Common myeloid progenitor, CD34-positive (primary cell): ENCODE results near the gene STAG1.
"Not testable (repeated sequence)": the region's sequence is repeated elsewhere in the genome, so short reads cannot be mapped to it uniquely, and the experiment has no call there.

Source experiments
- CTCF ChIA-PET: fragments of 350-600 bp; sonication (Branson Sonifier 250); formaldehyde crosslinking; loops from one replicate; lab custom pipeline; 2021; ENCODE audit warnings: antibody characterized with exemption; lab: Charles Lee
- POLR2A ChIA-PET: fragments of 350-600 bp; sonication (Branson Sonifier 250); formaldehyde crosslinking; loops from one replicate; lab custom pipeline; 2021; ENCODE audit warnings: antibody characterized with exemption; lab: Charles Lee
- DNase-seq, 3 donors: peaks; one replicate each; pipeline versions ENCODE4 v3.0.0 to v3.0.0-alpha.2; 2013
- H3K27ac ChIP-seq, 2 experiments: 1 replicate in 1 of 2; 2 replicates in 1 of 2; pipeline ENCODE4 v1.7.0; 2013; ENCODE audit warnings: inconsistent platforms in 2 of 2, low read length in 2 of 2, mild to moderate bottlenecking in 2 of 2, low read depth in 1 of 2, moderate library complexity in 1 of 2; ENCODE audit not compliant: severe bottlenecking in 2 of 2, insufficient read depth in 1 of 2, poor library complexity in 1 of 2
- H3K27me3 ChIP-seq, 5 experiments: replicated peaks in 2 of 5; 1 replicate in 3 of 5; 2 replicates in 2 of 5; pipeline versions ENCODE4 v1.6.1 to v1.7.0; 2013; ENCODE audit warnings: low read length in 4 of 5, mild to moderate bottlenecking in 2 of 5, moderate library complexity in 2 of 5, inconsistent platforms in 1 of 5; ENCODE audit not compliant: insufficient read depth in 5 of 5, control insufficient read depth in 4 of 5
- H3K36me3 ChIP-seq, 4 experiments: 1 replicate in 2 of 4; 2 replicates in 2 of 4; pipeline versions ENCODE4 v1.6.1 to v1.7.0; 2013; ENCODE audit warnings: low read length in 3 of 4, control low read depth in 1 of 4, mild to moderate bottlenecking in 1 of 4; ENCODE audit not compliant: control insufficient read depth in 4 of 4, insufficient read depth in 4 of 4
- H3K4me1 ChIP-seq, 4 experiments: 1 replicate in 3 of 4; 2 replicates in 1 of 4; pipeline versions ENCODE4 v1.6.1 to v1.7.1; 2013; ENCODE audit warnings: low read length in 3 of 4, mild to moderate bottlenecking in 3 of 4, control low read depth in 1 of 4, inconsistent platforms in 1 of 4, moderate library complexity in 1 of 4; ENCODE audit not compliant: control insufficient read depth in 4 of 4, insufficient read depth in 4 of 4; ENCODE audit errors: control extremely low read depth in 1 of 4
- H3K4me3 ChIP-seq, 7 experiments: 1 replicate in 4 of 7; 2 replicates in 3 of 7; pipeline versions ENCODE4 v1.5.1 to v1.7.0; 2013; ENCODE audit warnings: mild to moderate bottlenecking in 7 of 7, low read length in 6 of 7, moderate library complexity in 6 of 7, inconsistent platforms in 2 of 7, low read depth in 2 of 7, control low read depth in 1 of 7; ENCODE audit not compliant: insufficient read depth in 4 of 7, control insufficient read depth in 1 of 7; ENCODE audit errors: extremely low read depth in 1 of 7
- H3K9me3 ChIP-seq, 5 experiments: 1 replicate in 4 of 5; 2 replicates in 1 of 5; pipeline versions ENCODE4 v1.6.1 to v1.7.1; 2013; ENCODE audit warnings: low read length in 4 of 5, mild to moderate bottlenecking in 2 of 5, inconsistent platforms in 1 of 5, low read depth in 1 of 5, moderate library complexity in 1 of 5; ENCODE audit not compliant: control insufficient read depth in 4 of 5, insufficient read depth in 2 of 5; ENCODE audit errors: control extremely low read depth in 1 of 5
- WGBS: methylation state at CpG from one replicate; pipeline ENCODE4 v1.1.5; 2013; ENCODE audit not compliant: insufficient coverage; 5-methylcytosine and 5-hydroxymethylcytosine counted together

The STAG1 gene

GRCh38 chr3:136714020-136714419 is 38.2 kb downstream of the STAG1 start:
- DNase-seq: peak in 1 of 3 donors; percentile 24
- peaks cover 0 to 5% (median 0%) of the 10 kb centered on the region in 4 experiments for H3K4me1 ChIP-seq
- H3K27me3 ChIP-seq: no peaks in the 10 kb centered on the region
- no peak overlapping the region for H3K4me3 ChIP-seq
- no peaks in the 10 kb centered on the region for H3K9me3 ChIP-seq
- ChIA-PET CTCF (interaction anchor here (1.3 kb wide), 2 partner anchors 11 to 20 kb away, joined by 3 to 5 read pairs; no protein-coding TSS in a partner anchor), POLR2A (no interaction called here)
- peaks cover 0 to 3% (median under 1%) of the 10 kb centered on the region in 4 experiments for H3K36me3 ChIP-seq
- no peak overlapping the region for H3K27ac ChIP-seq
- 97% methylated on average over 5 of the region's 6 CpGs for WGBS

GRCh38 chr3:136712941-136713340 is 39.2 kb downstream of the STAG1 start:
- ChIA-PET CTCF (interaction anchor here (1.3 kb wide), 1 partner anchor 19 kb away, joined by 3 read pairs; no protein-coding TSS in a partner anchor), POLR2A (no interaction called here)
- H3K4me1 ChIP-seq: peaks cover 0 to 5% (median 0%) of the 10 kb centered on the region in 4 experiments
- no peaks in the 10 kb centered on the region for H3K27me3 ChIP-seq
- H3K27ac ChIP-seq: no peak overlapping the region
- DNase-seq: no peak
- H3K4me3 ChIP-seq: no peak overlapping the region
- WGBS: 100% methylated on average over 2 of the region's 6 CpGs
- no peaks in the 10 kb centered on the region for H3K9me3 ChIP-seq
- peaks cover 0 to 3% (median under 1%) of the 10 kb centered on the region in 4 experiments for H3K36me3 ChIP-seq

GRCh38 chr3:136711888-136712287 is 40.3 kb downstream of the STAG1 start:
- H3K36me3 ChIP-seq, H3K9me3 ChIP-seq, CTCF ChIA-PET, H3K27me3 ChIP-seq, DNase-seq, H3K4me1 ChIP-seq, POLR2A ChIA-PET, H3K27ac ChIP-seq, H3K4me3 ChIP-seq: not testable (repeated sequence)
- 93% methylated on average over 3 of the region's 9 CpGs for WGBS

GRCh38 chr3:136711277-136711676 is 40.9 kb downstream of the STAG1 start:
- H3K36me3 ChIP-seq: peaks cover 0 to 8% (median 2%) of the 10 kb centered on the region in 4 experiments
- no peak for DNase-seq
- no peak overlapping the region for H3K27ac ChIP-seq
- peaks cover 0 to 5% (median 0%) of the 10 kb centered on the region in 4 experiments for H3K4me1 ChIP-seq
- H3K4me3 ChIP-seq: no peak overlapping the region
- WGBS: 97% methylated on average over 4 of the region's 7 CpGs
- CTCF ChIA-PET: no interaction called here
- POLR2A ChIA-PET: interaction anchor here (0.6 kb wide), 1 partner anchor 207 kb away, joined by 3 read pairs; no protein-coding TSS in a partner anchor
- H3K9me3 ChIP-seq: peaks cover 0 to 5% (median 0%) of the 10 kb centered on the region in 5 experiments
- H3K27me3 ChIP-seq: no peaks in the 10 kb centered on the region

GRCh38 chr3:136709775-136710174 is 42.4 kb downstream of the STAG1 start:
- POLR2A ChIA-PET: not testable (repeated sequence)
- WGBS: no CpG with 5 or more reads among the region's 1 CpG

GRCh38 chr3:136708333-136708985 is 43.7 kb downstream of the STAG1 start:
- WGBS: no CpG with 5 or more reads among the region's 3 CpGs
- CTCF ChIA-PET: no interaction called here
- no peak overlapping the region for H3K4me3 ChIP-seq
- peak in 1 of 3 donors; percentile 42 for DNase-seq
- no peak overlapping the region for H3K27ac ChIP-seq
- H3K4me1 ChIP-seq: no peaks in the 10 kb centered on the region
- POLR2A ChIA-PET: no interaction called here
- H3K9me3 ChIP-seq: peaks cover 0 to 5% (median 0%) of the 10 kb centered on the region in 5 experiments
- H3K36me3 ChIP-seq: peaks cover 0 to 8% (median 2%) of the 10 kb centered on the region in 4 experiments
- no peaks in the 10 kb centered on the region for H3K27me3 ChIP-seq

More at GRCh38 chr3:136709775-136710174, 42.4 kb downstream of the STAG1 start:
- H3K27ac ChIP-seq, H3K9me3 ChIP-seq, H3K4me3 ChIP-seq, H3K36me3 ChIP-seq, H3K4me1 ChIP-seq, H3K27me3 ChIP-seq, DNase-seq: not testable (repeated sequence)
- CTCF ChIA-PET: interaction anchor here (0.9 to 1.0 kb wide), 2 partner anchors 21 to 43 kb away, joined by 3 read pairs; partner anchors contain the start of gene STAG1

GRCh38 chr3:136703429-136703828 is 48.7 kb downstream of the STAG1 start:
- peaks cover 0 to 14% (median 0%) of the 10 kb centered on the region in 5 experiments for H3K9me3 ChIP-seq
- H3K27ac ChIP-seq: no peak overlapping the region
- peaks cover 0 to 5% (median under 1%) of the 10 kb centered on the region in 4 experiments for H3K36me3 ChIP-seq
- ChIA-PET CTCF (interaction anchor here (0.6 to 2.9 kb wide), 3 partner anchors 10 to 273 kb away, joined by 3 to 15 read pairs (median 5); no protein-coding TSS in a partner anchor), POLR2A (no interaction called here)
- no peaks in the 10 kb centered on the region for H3K4me1 ChIP-seq
- WGBS: 92% methylated on average over 4 of the region's 4 CpGs
- DNase-seq: peak in 1 of 3 donors; percentile 50
- no peaks in the 10 kb centered on the region for H3K27me3 ChIP-seq
- no peak overlapping the region for H3K4me3 ChIP-seq
